G401 (cell line): Measurements from ENCODE around the gene HCAR2. TPM values are rescaled to one million over a fixed set of nuclear protein-coding genes. Genes with fewer than 3 reads are reported as not detected.
"Not testable (repeated sequence)": the region's sequence is repeated elsewhere in the genome, so short reads cannot be mapped to it uniquely, and the experiment has no call there.

Experiments used
- DNase-seq: peaks from one replicate; pipeline ENCODE4 v3.0.0-alpha.2; 2015; ENCODE audit warnings: low spot score
- in situ Hi-C: cut with HindIII; loops from 2 replicates; pipeline ENCODE4 v1.10.0; 2016; ENCODE audit warnings: low sequenced_read_pairs, mixed read lengths
- total RNA-seq: library from RNA; depleted of rRNA; stranded (reverse); fragments of >200 nt; shearing (Covaris generic); gene quantifications from 2 replicates; pipeline ENCODE4 v1.2.3, GENCODE V29; 2014; rRNA removed

Gene HCAR2
- total RNA-seq, 1 experiment from 2014 or later = not detected

DNA sequence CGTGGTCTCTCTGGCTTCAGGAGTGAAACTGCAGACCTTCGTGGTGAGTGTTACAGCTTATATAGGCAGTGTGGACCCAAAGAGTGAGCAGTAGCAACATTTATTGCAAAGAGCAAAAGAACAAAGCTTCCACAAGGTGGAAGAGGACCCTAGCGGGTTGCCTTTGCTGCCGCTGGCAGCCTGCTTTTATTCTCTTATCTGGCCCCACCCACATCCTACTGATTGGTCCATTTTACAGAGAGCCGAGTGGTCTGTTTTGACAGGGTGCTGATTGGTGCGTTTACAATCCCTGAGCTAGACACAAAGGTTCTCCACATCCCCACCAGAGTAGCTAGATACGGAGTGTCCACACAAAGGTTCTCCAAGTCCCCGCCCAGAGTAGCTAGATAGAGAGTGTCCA, 27.1 kb downstream of the HCAR2 start:
- in situ Hi-C loops, DNase-seq: not testable (repeated sequence)

DNA sequence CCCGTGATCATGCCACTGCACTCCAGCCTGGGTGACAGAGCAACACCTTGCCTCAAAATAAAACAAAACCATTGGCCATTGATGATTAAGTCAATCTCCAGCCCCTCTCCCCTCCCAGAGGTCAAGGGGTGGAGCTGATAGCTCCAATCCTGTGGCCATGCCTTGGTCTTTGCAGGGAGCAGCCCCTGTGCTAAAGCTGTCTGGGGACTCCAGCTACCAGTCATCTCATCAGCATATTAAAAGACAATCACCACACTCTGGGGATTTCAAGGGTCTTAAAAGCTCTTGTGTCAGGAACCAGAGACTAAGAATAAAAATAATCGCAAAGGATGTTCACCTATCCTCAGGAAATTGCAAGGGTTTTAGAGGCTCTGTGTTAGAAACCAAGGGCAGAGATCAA, 30.6 kb downstream of the HCAR2 start:
- DNase-seq = no peak
- in situ Hi-C loops = no loop called here

DNA sequence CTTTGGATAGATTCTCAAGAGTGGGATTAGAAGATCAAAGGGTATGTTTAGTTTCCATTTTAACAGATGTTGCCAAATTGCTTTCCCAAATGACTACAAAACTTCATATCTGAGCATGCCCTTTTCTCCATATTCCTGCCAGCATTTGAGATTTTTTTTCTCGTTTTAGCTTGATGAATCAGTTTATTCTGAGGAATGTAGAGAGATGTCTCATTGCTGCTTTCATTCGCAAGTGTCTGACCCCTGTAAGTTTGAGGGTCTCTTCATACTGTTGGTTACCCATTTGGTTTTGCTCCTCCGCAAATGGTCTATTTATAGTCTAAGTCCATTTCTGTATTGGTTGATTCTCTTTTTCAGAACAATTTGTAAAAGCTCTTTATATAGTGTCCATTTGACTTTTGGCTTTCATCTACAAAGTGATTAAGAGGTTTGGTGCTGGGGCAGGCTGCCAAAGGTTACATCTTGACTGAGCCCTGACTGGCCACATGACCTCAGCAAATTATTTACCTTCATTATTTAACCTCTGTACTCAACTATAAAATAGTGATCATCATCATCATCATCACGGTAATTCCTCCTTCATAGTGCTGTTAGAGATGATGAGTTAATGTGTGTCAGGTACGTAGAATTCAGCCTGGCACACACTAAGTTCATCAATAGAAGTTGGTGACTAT, 33.6 kb downstream of the HCAR2 start:
- in situ Hi-C loops = no loop called here
- no peak for DNase-seq

GRCh38 chr12:122668268-122668667, 34.9 kb downstream of the HCAR2 start:
- no peak for DNase-seq
- in situ Hi-C loops = no loop called here

DNA sequence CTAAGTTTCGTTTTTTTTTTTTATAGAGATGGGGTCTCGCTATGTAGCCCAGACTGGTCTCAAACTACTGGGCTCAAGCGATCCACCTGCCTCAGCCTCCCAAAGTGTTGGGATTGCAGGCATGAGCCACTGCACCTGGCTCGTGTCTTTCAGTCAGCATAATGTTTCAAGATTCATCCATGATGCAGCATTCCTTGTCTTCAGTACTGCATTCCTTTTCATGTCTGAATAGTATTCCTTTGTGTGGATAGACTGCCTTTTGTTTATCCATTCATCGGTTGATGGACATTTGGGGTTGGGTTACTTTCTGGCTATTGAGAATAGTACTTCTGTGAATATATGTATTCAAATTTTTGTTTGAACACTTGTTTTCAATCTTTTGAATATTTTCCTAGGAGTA, 37.4 kb downstream of the HCAR2 start:
- no peak for DNase-seq
- in situ Hi-C loops = no loop called here

- in situ Hi-C loops = no loop called here
- DNase-seq = no peak
Measured at GRCh38 chr12:122665349-122665748, 37.8 kb downstream of the HCAR2 start.

DNA sequence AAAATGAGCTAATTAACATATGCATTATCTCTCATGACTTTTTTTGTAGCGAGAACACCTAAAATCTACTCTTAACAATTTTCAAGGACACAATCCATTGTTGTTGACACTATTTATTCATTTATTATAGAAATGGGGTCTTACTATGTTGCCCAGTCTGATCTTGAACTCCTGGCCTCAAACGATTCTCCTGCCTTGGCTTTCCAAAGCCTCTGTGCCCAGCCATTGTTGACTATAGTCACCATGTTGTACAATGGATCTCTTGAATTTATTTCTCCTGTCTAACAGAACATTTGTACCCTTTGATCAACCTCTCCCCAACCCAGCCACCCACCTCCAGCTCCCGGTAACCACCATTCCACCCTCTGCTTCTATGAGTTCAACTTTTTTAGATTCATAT, 41.2 kb downstream of the HCAR2 start:
- in situ Hi-C loops = no loop called here
- no peak for DNase-seq

DNA sequence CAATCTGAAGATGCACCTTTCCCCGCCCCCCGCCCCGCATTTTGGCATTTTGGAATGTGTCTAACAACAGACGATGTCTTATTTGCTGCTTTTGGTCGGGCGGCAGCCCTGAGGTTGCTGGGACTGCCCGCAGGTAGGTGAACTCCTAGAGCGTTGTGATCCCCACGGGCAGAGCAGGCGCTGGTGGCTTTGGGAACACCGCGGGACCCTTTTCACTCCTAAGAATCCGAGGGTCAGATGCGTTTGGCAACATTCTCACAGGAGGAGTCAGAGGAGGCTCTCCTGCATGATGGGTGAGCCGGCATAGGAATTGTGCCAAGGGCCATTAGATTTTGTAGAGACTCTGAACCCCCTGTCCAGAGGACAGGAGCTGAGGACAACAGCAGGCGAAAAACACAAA, 41.9 kb downstream of the HCAR2 start:
- in situ Hi-C loops = no loop called here
- DNase-seq = no peak

DNA sequence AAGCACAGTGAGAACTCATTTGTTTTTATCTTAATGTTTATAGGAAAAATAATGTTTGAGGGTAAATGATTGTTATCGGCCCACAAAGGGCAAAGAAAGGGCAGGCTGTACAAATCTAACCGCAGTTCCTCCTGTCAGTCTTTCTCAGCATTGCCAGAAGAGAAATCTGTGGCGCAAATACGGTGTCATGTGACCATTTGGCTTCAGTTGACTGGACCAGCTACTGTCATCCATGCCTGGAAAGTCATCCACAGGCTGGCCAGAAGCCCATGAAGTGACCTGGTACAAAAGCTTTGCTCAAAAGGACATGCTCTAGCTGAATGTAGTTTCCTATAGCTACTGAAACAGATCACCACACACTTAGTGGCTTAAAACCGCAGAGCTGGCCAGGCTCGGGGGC, 43.6 kb downstream of the HCAR2 start:
- in situ Hi-C loops = no loop called here
- no peak for DNase-seq

DNA sequence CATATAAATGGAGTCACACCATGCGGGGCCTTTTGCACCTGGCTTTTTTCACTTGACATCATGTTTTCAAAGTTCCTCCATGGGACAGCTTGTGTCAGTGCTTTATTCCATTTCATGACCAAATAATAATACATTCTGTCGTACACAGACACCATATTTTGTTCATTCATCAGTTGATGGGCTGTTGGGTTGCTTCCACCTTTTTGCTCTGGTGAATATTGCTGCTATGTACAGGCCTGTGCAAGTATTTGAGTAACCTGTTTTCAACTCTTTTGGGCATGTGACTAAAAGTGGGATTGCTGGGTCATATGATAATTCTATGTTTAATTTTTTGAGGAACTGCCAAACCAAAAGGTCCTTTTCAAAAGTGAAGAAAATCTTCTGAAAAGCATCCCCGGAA, 46.9 kb downstream of the HCAR2 start:
- in situ Hi-C loops = no loop called here
- no peak for DNase-seq

DNA sequence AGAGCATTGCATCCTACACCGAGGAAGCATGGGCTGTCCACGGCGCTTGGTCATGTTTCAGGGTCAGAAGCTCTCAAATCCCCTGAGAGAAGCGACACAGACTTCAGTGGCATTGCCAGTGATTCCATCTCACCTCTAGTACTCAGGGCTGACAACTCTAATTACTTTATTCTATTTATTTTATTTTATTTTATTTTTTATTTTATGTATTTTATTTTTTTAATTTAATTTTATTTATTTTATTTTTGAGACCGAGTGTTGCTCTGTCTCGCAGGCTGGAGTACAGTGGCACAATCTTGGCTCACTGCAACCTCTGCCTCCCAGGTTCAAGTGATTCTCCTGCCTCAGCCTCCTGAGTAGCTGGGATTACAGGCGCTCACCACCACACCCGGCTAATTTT, 49.9 kb downstream of the HCAR2 start:
- in situ Hi-C loops, DNase-seq: not testable (repeated sequence)

GRCh38 chr12:122651520-122652224, 51.5 kb downstream of the HCAR2 start:
- no peak for DNase-seq
- in situ Hi-C loops = no loop called here

Other genes with a start within 250 kb of the HCAR2 start
- 19.4 and 24.7 TPM in 2 replicates for gene ZCCHC8, start 202.4 kb downstream of the HCAR2 start, total RNA-seq
- 30.9 and 62.7 TPM in 2 replicates for gene RSRC2, start 176.4 kb downstream of the HCAR2 start, total RNA-seq
- 43.0 and 54.2 TPM in 2 replicates for gene KNTC1, start 176.1 kb downstream of the HCAR2 start, total RNA-seq
- gene HCAR3, start 13.5 kb upstream of the HCAR2 start, total RNA-seq = not detected in 2 replicates
- not detected in 2 replicates for gene HCAR1, start 27.5 kb upstream of the HCAR2 start, total RNA-seq
- gene DENR, start 49.5 kb upstream of the HCAR2 start, total RNA-seq = 21.9 and 23.4 TPM in 2 replicates
- gene CCDC62, start 71.2 kb upstream of the HCAR2 start, total RNA-seq = 0.49 and 0.54 TPM in 2 replicates
- gene HIP1R, start 132.1 kb upstream of the HCAR2 start, total RNA-seq = 14.0 and 19.3 TPM in 2 replicates
- 38.3 and 53.4 TPM in 2 replicates for gene VPS37B, start 192.8 kb upstream of the HCAR2 start, total RNA-seq